Retinal pigment epithelial cell (primary cell): ENCODE data around the gene LGALS13.

ENCODE experiments used
- DNase-seq: peaks from one replicate; pipeline ENCODE4 v3.0.0-alpha.2; 2010; ENCODE audit warnings: low read depth
- H3K4me3 ChIP-seq: 2 replicates; pipeline ENCODE4 v1.5.1; 2011; ENCODE audit warnings: mild to moderate bottlenecking, low read length, control low read depth, moderate library complexity
- TF ChIP-seq, protein P1 (sequence below): conservative IDR thresholded peaks from 2 replicates; pipeline ENCODE4 v1.5.1; 2011; ENCODE audit warnings: low read depth, low read length, control low read depth, inconsistent platforms

Gene LGALS13

GRCh38 chr19:39590265-39590664 is 12.1 kb upstream of the LGALS13 start:
- no peak overlapping the region for H3K4me3 ChIP-seq
- TF ChIP-seq, protein P1, sequence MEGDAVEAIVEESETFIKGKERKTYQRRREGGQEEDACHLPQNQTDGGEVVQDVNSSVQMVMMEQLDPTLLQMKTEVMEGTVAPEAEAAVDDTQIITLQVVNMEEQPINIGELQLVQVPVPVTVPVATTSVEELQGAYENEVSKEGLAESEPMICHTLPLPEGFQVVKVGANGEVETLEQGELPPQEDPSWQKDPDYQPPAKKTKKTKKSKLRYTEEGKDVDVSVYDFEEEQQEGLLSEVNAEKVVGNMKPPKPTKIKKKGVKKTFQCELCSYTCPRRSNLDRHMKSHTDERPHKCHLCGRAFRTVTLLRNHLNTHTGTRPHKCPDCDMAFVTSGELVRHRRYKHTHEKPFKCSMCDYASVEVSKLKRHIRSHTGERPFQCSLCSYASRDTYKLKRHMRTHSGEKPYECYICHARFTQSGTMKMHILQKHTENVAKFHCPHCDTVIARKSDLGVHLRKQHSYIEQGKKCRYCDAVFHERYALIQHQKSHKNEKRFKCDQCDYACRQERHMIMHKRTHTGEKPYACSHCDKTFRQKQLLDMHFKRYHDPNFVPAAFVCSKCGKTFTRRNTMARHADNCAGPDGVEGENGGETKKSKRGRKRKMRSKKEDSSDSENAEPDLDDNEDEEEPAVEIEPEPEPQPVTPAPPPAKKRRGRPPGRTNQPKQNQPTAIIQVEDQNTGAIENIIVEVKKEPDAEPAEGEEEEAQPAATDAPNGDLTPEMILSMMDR = no peak
- DNase-seq = no peak

- DNase-seq = no peak
- no peak overlapping the region for H3K4me3 ChIP-seq
- TF ChIP-seq, protein P1 = no peak
These were observed 9.9 kb upstream of the LGALS13 start for GRCh38 chr19:39592381-39592780.

DNA sequence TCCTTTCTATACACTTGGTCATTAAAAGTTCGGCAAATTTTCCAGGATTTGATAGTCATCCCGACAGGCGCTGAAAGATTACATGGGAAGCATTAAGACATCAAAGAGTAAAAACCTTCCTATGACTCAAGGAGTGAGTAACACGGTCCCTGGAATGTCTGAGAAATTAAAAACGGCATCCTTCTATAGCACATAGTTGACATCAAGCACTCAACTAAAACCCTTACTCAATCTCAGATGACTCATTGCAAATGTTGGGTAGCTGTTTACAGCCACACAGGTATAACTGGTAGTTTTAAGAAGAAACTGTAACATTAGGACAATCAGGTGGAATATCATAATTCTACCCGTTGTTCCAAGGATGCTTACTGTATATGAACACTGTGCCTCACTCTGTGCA is 6.4 kb upstream of the LGALS13 start:
- TF ChIP-seq, protein P1 = no peak
- no peak overlapping the region for H3K4me3 ChIP-seq
- no peak for DNase-seq

DNA sequence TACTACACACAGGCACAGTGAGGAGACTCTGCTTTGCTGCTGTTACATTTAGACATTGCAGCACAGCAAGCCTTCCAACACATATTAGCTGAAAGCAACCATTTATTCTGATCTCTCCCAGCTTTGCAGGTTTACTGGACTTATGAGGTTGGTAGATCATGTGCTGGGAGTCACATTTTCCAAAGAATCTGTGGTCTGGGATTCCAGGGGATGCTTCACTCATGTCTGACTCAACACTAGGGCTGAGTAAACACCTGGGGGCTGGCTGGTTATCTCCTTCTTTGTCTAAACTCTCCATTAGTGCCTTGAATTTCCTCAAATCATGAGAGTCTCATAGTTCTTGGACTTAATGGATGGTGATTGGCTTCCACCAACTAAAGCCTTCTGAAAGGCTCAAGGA is 5.4 kb upstream of the LGALS13 start:
- DNase-seq = no peak
- H3K4me3 ChIP-seq = no peak overlapping the region
- TF ChIP-seq, protein P1 = no peak

DNA sequence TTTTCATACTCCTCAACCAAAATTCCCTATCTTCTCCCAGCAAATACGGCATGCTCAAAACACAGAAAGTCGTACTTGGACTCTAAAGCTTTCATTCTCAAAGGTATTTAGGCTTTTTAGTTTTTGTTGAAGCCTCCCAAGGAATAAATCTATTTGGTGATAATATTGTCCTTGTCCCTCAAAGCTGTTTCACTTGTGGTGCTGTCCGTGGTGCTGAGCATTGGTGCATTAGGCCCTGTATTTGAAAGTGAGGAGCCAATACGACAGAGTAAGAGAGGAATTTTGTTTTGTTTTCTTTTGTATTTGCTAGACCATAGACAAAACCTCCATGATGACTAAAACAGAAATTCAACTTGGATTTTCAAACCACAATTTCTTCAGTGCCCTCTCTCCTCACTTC is 3.2 kb upstream of the LGALS13 start:
- no peak overlapping the region for H3K4me3 ChIP-seq
- DNase-seq = no peak
- TF ChIP-seq, protein P1 = no peak

DNA sequence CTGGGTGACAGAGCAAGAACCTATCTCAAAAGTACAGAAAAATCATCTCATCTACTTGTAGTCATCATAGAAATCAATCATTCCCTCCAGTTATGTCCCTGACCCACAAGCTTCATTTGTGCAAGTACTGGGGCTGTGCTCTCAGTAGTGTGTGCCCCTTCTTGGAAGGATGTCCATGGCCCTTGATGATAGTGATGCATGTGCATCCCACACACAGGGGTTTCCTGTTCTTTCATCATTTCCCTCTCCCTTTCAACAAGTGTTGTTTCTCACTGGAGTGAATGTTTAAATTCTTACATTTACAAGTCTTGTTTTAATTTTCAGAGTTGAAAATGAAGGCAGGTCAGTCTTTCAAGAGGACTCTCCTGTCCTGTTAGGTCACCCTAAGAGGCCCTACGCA is 1.5 kb downstream of the LGALS13 start:
- no peak for DNase-seq
- H3K4me3 ChIP-seq = no peak overlapping the region
- TF ChIP-seq, protein P1 = no peak

GRCh38 chr19:39607021-39607420 is 4.7 kb downstream of the LGALS13 start:
- H3K4me3 ChIP-seq = no peak overlapping the region
- DNase-seq = no peak
- TF ChIP-seq, protein P1 = no peak
